CD14-positive monocyte (primary cell): ENCODE data around the gene ANXA1. TPM values are rescaled to one million over a fixed set of nuclear protein-coding genes. Genes with fewer than 3 reads are reported as not detected.

Source experiments
- DNase-seq, 3 donors: peaks; one replicate each; pipeline ENCODE4 v3.0.0-alpha.2; 2011 to 2022
- H2AFZ ChIP-seq: 2 replicates; pipeline ENCODE4 v1.6.0; 2012; ENCODE audit warnings: mild to moderate bottlenecking, low read depth, low read length, inconsistent platforms; ENCODE audit not compliant: insufficient read depth, poor library complexity, severe bottlenecking
- H3K27ac ChIP-seq, 2 donors: 1 replicate in 1 of 2; 2 replicates in 1 of 2; pipeline ENCODE4 v1.5.1; 2012 to 2013; ENCODE audit warnings: low read length in 2 of 2, control low read depth in 1 of 2, inconsistent platforms in 1 of 2, low read depth in 1 of 2, mild to moderate bottlenecking in 1 of 2
- H3K27me3 ChIP-seq, 2 donors: one replicate each; pipeline versions ENCODE4 v1.6.0 to v1.6.1; 2011 to 2013; ENCODE audit warnings: low read length in 2 of 2; ENCODE audit not compliant: control insufficient read depth in 2 of 2, insufficient read depth in 2 of 2
- H3K36me3 ChIP-seq, 2 donors: replicated peaks in 1 of 2; 1 replicate in 1 of 2; 2 replicates in 1 of 2; pipeline versions ENCODE4 v1.5.1 to v1.6.1; 2012 to 2013; ENCODE audit warnings: low read length in 2 of 2, control low read depth in 1 of 2, inconsistent platforms in 1 of 2, mild to moderate bottlenecking in 1 of 2; ENCODE audit not compliant: insufficient read depth in 2 of 2, control insufficient read depth in 1 of 2
- H3K4me1 ChIP-seq, 2 donors: 1 replicate in 1 of 2; 2 replicates in 1 of 2; pipeline versions ENCODE4 v1.5.1 to v1.6.1; 2012 to 2013; ENCODE audit warnings: low read length in 2 of 2, control low read depth in 1 of 2, inconsistent platforms in 1 of 2, mild to moderate bottlenecking in 1 of 2, moderate library complexity in 1 of 2; ENCODE audit not compliant: insufficient read depth in 2 of 2, control insufficient read depth in 1 of 2
- H3K4me2 ChIP-seq: replicated peaks from 2 replicates; pipeline ENCODE3; 2012; ENCODE audit warnings: low read length, moderate library complexity, mild to moderate bottlenecking; ENCODE audit not compliant: poor library complexity, severe bottlenecking; ENCODE audit errors: extremely low read depth
- H3K4me3 ChIP-seq, 3 experiments: fragments of 200-600 bp in 1 of 3; sonication (generic) in 1 of 3; replicated peaks in 1 of 3; 1 replicate in 2 of 3; 2 replicates in 1 of 3; pipeline ENCODE4 v1.5.1; 2011 to 2013; ENCODE audit warnings: low read length in 3 of 3, mild to moderate bottlenecking in 3 of 3, control low read depth in 2 of 3, low read depth in 2 of 3, inconsistent platforms in 1 of 3, moderate library complexity in 1 of 3
- H3K79me2 ChIP-seq: 2 replicates; pipeline ENCODE4 v1.6.0; 2012; ENCODE audit warnings: mild to moderate bottlenecking, control low read depth, inconsistent platforms, low read length, moderate library complexity; ENCODE audit not compliant: insufficient read depth
- H3K9ac ChIP-seq: 2 replicates; pipeline ENCODE4 v1.6.0; 2017; ENCODE audit warnings: low read length, mild to moderate bottlenecking; ENCODE audit not compliant: insufficient read depth, poor library complexity, severe bottlenecking
- H3K9me3 ChIP-seq, 2 donors: replicated peaks in 1 of 2; 1 replicate in 1 of 2; 2 replicates in 1 of 2; pipeline versions ENCODE4 v1.5.1 to v1.6.1; 2012 to 2013; ENCODE audit warnings: low read length in 2 of 2, control low read depth in 1 of 2; ENCODE audit not compliant: control insufficient read depth in 1 of 2, insufficient read depth in 1 of 2
- H4K20me1 ChIP-seq: 2 replicates; pipeline ENCODE4 v1.6.0; 2012; ENCODE audit warnings: mild to moderate bottlenecking, low read length, control low read depth, moderate library complexity; ENCODE audit not compliant: insufficient read depth
- H3K27ac Mint-ChIP-seq, 7 donors: one replicate each; pipeline ENCODE4 v1.8.0; 2020; ENCODE audit warnings: mild to moderate bottlenecking in 7 of 7, mixed read lengths in 7 of 7, moderate library complexity in 6 of 7, inconsistent platforms in 2 of 7
- H3K27me3 Mint-ChIP-seq, 3 donors: one replicate each; pipeline ENCODE4 v1.8.0; 2021 to 2022; ENCODE audit warnings: low read depth in 3 of 3, mild to moderate bottlenecking in 3 of 3, mixed read lengths in 3 of 3, moderate library complexity in 3 of 3, inconsistent platforms in 1 of 3
- H3K36me3 Mint-ChIP-seq, 2 donors: one replicate each; pipeline ENCODE4 v1.8.0; 2020; ENCODE audit warnings: mixed read lengths in 2 of 2, inconsistent platforms in 1 of 2, mild to moderate bottlenecking in 1 of 2
- H3K4me1 Mint-ChIP-seq: one replicate; pipeline ENCODE4 v1.8.0; 2020; ENCODE audit warnings: mild to moderate bottlenecking, mixed read lengths
- H3K4me3 Mint-ChIP-seq, 2 donors: one replicate each; pipeline ENCODE4 v1.8.0; 2020; ENCODE audit warnings: mild to moderate bottlenecking in 2 of 2, mixed read lengths in 2 of 2, moderate library complexity in 1 of 2
- H3K9me3 Mint-ChIP-seq, 7 donors: one replicate each; pipeline ENCODE4 v1.8.0; 2020 to 2022; ENCODE audit warnings: mixed read lengths in 7 of 7, mild to moderate bottlenecking in 6 of 7, moderate library complexity in 6 of 7, inconsistent platforms in 2 of 7
- CTCF ChIP-seq: fragments of 200-600 bp; IDR thresholded peaks from one replicate; pipeline ENCODE4 v1.8.0; 2022; ENCODE audit warnings: antibody characterized with exemption, mild to moderate bottlenecking
- WGBS: methylation state at CpG from one replicate; pipeline ENCODE4 v1.1.5; 2013; ENCODE audit warnings: missing lambda C conversion rate; ENCODE audit not compliant: insufficient coverage; 5-methylcytosine and 5-hydroxymethylcytosine counted together
- intact Hi-C, 2 donors: fragments of 100-400 bp; cut with micrococcal nuclease; formaldehyde crosslinking; loops; one replicate each; pipeline versions ENCODE4 v1.15.0 to v1.15.1; 2023
- polyA plus RNA-seq, 3 donors: library from polyadenylated mRNA; depleted of rRNA in 1 of 3; unstranded in 2 of 3; stranded (reverse) in 1 of 3; fragments of 300-500 nt in 2 of 3; fragments of >200 nt in 1 of 3; fragmentation: Illumina TruSeq in 2 of 3; gene quantifications; 1 replicate in 2 of 3; 2 replicates in 1 of 3; pipeline ENCODE4 v1.2.3, GENCODE V29; 2012 to 2021

Gene ANXA1
- polyA plus RNA-seq, 3 donors = 992 to 1,546 (median 1,157) TPM

- intact Hi-C loops = loop anchor here in 1 of 2 donors (10.0 kb wide), 1 partner anchor 212 kb away; the partner anchor contains the start of gene ALDH1A1
- peaks cover 15% of the 10 kb centered on the region for H3K4me1 Mint-ChIP-seq
- no peak for DNase-seq
- no peak overlapping the region for H3K4me3 ChIP-seq
- H3K79me2 ChIP-seq = peaks cover 30% of the 10 kb centered on the region
- no peak overlapping the region for H3K4me3 Mint-ChIP-seq
- H3K27me3 Mint-ChIP-seq = no peaks in the 10 kb centered on the region
- H3K9ac ChIP-seq = no peak overlapping the region
- no peak overlapping the region for H2AFZ ChIP-seq
- H3K4me2 ChIP-seq = no peak overlapping the region
- no peaks in the 10 kb centered on the region for H3K9me3 ChIP-seq
- H3K27ac ChIP-seq = peak overlapping the region in 1 of 2 donors; percentile 59
- whole genome bisulfite sequencing = no CpG with 5 or more reads among the region's 3 CpGs
- no peaks in the 10 kb centered on the region for H3K9me3 Mint-ChIP-seq
- H4K20me1 ChIP-seq = peaks cover 86% of the 10 kb centered on the region
- no peaks in the 10 kb centered on the region for H3K27me3 ChIP-seq
- peak overlapping the region in 2 of 7 donors; percentile 17 to 22 for H3K27ac Mint-ChIP-seq
- no peak for TF ChIP-seq CTCF
- H3K36me3 ChIP-seq = peaks cover 97 to 98% of the 10 kb centered on the region in 2 donors
- H3K4me1 ChIP-seq = no peaks in the 10 kb centered on the region
- H3K36me3 Mint-ChIP-seq = peaks cover 79 to 93% of the 10 kb centered on the region in 2 donors
Measured at GRCh38 chr9:73166468-73166867, 14.8 kb downstream of the ANXA1 start.

- Mint-ChIP-seq H3K36me3 (peaks cover 73 to 94% of the 10 kb centered on the region in 2 donors), H3K27me3 (no peaks in the 10 kb centered on the region), H3K4me3 (no peak overlapping the region), H3K4me1 (peaks cover 15% of the 10 kb centered on the region), H3K27ac (peak overlapping the region in 5 of 7 donors; percentile 15 to 63 (median 30)), H3K9me3 (no peaks in the 10 kb centered on the region)
- no peak for TF ChIP-seq CTCF
- peaks cover 85 to 95% of the 10 kb centered on the region in 2 donors for H3K36me3 ChIP-seq
- peaks cover 79% of the 10 kb centered on the region for H4K20me1 ChIP-seq
- H3K79me2 ChIP-seq = peaks cover 19% of the 10 kb centered on the region
- no peaks in the 10 kb centered on the region for H3K4me1 ChIP-seq
- no peak overlapping the region for H2AFZ ChIP-seq
- H3K9me3 ChIP-seq = no peaks in the 10 kb centered on the region
- peak overlapping the region in 1 of 2 donors; percentile 59 for H3K27ac ChIP-seq
- H3K27me3 ChIP-seq = no peaks in the 10 kb centered on the region
- no peak overlapping the region for H3K4me3 ChIP-seq
- no peak overlapping the region for H3K4me2 ChIP-seq
- no CpG with 5 or more reads among the region's 4 CpGs for WGBS
- H3K9ac ChIP-seq = no peak overlapping the region
- intact Hi-C loops = loop anchor here in 1 of 2 donors (10.0 kb wide), 1 partner anchor 213 kb away; the partner anchor contains the start of gene ALDH1A1
- no peak for DNase-seq
Measured at GRCh38 chr9:73167614-73168013, 15.9 kb downstream of the ANXA1 start.
